Activated CD8-positive, alpha-beta T cell treated with anti-CD3 and anti-CD28 coated beads for 36 hours (primary cell): Measurements from ENCODE around the gene TLX3. TPM values are rescaled to one million over a fixed set of nuclear protein-coding genes. Genes with fewer than 3 reads are reported as not detected.

Source experiments
- ATAC-seq: fragments of 200-7000 bp; cut with Tn5 transposase; one replicate; pipeline ENCODE4 v1.10.0; 2021; ENCODE audit warnings: mild to moderate bottlenecking, moderate library complexity
- CTCF ChIA-PET: fragments of 350-600 bp; sonication (Branson Sonifier 250); formaldehyde crosslinking; loops from one replicate; lab custom pipeline; 2021; ENCODE audit warnings: antibody characterized with exemption; lab: Charles Lee
- POLR2A ChIA-PET: fragments of 350-600 bp; sonication (Branson Sonifier 250); formaldehyde crosslinking; loops from one replicate; lab custom pipeline; 2021; ENCODE audit warnings: antibody characterized with exemption; lab: Charles Lee
- DNase-seq: peaks from one replicate; pipeline ENCODE4 v3.0.0-alpha.2; 2020
- H3K27ac Mint-ChIP-seq: one replicate; pipeline ENCODE4 v1.8.0; 2021; ENCODE audit warnings: mild to moderate bottlenecking, mixed read lengths
- H3K27me3 Mint-ChIP-seq: one replicate; pipeline ENCODE4 v1.8.0; 2021; ENCODE audit warnings: mixed read lengths
- H3K36me3 Mint-ChIP-seq: one replicate; pipeline ENCODE4 v1.8.0; 2021; ENCODE audit warnings: low read depth, mixed read lengths
- H3K4me1 Mint-ChIP-seq: one replicate; pipeline ENCODE4 v1.8.0; 2021; ENCODE audit warnings: low read depth, mixed read lengths
- H3K4me3 Mint-ChIP-seq: one replicate; pipeline ENCODE4 v1.8.0; 2021; ENCODE audit warnings: mild to moderate bottlenecking, moderate library complexity, mixed read lengths
- H3K9me3 Mint-ChIP-seq: one replicate; pipeline ENCODE4 v1.8.0; 2021; ENCODE audit warnings: mixed read lengths
- CTCF ChIP-seq: fragments of 200-600 bp; IDR thresholded peaks from one replicate; pipeline ENCODE4 v1.8.0; 2022; ENCODE audit warnings: antibody characterized with exemption, mild to moderate bottlenecking
- intact Hi-C: fragments of 100-400 bp; cut with micrococcal nuclease; formaldehyde crosslinking; loops from one replicate; pipeline ENCODE4 v1.10.0; 2022
- total RNA-seq, 2 experiments: library from RNA; stranded (reverse); gene quantifications; one replicate each; pipeline ENCODE4 v1.2.3, GENCODE V29; 2021

The TLX3 gene
- total RNA-seq, 2 experiments from 2014 or later = not detected

- TF ChIP-seq CTCF = no peak
- POLR2A ChIA-PET = no interaction called here
- Mint-ChIP-seq H3K9me3 (no peaks in the 10 kb centered on the region), H3K36me3 (no peaks in the 10 kb centered on the region), H3K27me3 (peaks cover 68% of the 10 kb centered on the region), H3K4me3 (no peak overlapping the region), H3K27ac (no peak overlapping the region), H3K4me1 (peaks cover 20% of the 10 kb centered on the region)
- CTCF ChIA-PET = no interaction called here
- ATAC-seq (no peak), DNase-seq (no peak)
- intact Hi-C loops = no loop called here
These were observed 1.8 kb downstream of the TLX3 start for GRCh38 chr5:171310819-171311321.

DNA sequence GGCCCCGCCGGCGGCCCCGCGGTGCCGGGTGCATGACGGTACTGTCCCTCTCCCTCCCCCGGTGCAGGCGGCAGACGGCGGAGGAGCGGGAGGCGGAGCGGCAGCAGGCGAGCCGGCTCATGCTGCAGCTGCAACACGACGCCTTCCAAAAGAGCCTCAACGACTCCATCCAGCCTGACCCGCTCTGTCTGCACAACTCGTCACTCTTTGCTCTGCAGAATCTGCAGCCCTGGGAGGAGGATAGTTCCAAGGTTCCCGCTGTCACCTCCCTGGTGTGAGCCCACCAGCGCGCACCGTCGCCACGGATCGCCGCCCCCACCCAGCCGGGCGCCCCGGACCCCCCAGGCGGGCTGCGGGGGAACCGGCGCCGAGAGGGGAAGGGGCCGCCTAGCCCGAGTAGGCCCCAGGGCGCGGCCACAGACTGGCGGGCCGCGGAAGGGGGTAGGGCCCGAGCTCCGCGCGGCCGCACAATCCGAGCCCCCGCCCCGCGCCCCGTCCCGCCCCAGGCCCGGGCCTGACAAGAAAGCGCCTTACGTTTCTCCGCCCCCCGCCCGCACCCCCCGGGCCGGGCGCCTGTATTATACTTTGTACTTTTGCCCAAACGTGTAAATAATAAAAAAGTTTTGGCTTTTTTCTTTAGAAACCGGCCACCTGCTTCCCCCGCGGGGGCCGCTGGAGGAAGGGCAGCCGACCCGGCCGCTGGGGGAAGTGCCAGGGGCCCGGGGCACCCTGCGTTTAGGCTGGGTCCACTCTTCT is 2.5 kb downstream of the TLX3 start:
- H3K36me3 Mint-ChIP-seq = no peaks in the 10 kb centered on the region
- ATAC-seq (peak; percentile 35), DNase-seq (no peak)
- ChIA-PET CTCF (no interaction called here), POLR2A (no interaction called here)
- no peak overlapping the region for H3K27ac Mint-ChIP-seq
- intact Hi-C loops = no loop called here
- H3K27me3 Mint-ChIP-seq = peaks cover 68% of the 10 kb centered on the region
- H3K4me1 Mint-ChIP-seq = peaks cover 24% of the 10 kb centered on the region
- H3K4me3 Mint-ChIP-seq = no peak overlapping the region
- no peaks in the 10 kb centered on the region for H3K9me3 Mint-ChIP-seq
- no peak for TF ChIP-seq CTCF

DNA sequence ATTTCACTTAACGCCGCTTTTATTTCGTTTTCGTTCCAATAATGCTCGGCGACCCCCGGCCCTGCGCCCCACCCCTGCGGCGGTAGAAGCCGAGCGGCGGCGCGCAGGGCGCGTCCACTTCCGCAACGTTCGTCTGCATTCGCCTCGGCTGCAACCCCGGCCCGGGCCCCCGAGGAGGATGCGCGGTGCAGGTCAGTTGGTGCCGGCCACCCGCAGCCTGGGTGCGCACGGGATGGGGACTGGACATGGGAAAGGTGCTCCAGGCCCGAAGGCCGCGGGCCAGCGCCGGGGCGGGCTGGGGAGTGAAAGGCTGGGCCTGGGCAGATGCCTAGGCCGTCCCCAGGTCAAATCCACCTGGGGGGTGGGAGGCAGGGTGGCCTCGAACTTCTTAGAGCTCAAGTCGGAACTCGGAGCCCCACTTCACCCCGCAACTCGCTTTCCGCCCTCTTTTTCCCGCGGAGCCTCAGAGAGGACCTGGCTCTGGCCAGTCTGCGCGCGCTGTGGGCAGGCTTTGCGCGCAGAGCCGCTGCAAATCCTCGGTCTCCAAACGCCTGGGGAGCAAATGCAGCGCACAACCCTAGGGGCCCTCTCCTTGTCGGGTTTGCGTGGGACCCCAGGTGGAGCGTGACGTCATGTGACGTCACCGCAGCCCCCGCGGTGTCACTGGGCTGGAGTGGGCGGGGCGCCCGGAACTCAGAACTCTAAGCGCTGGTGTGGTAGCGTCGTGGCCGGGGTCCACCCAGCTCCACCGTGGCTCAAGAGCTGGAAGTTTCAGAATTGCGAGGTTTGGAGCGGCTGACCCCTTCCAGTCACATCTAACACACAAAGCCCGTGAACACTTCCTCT is 3.3 kb downstream of the TLX3 start:
- peaks cover 68% of the 10 kb centered on the region for H3K27me3 Mint-ChIP-seq
- peaks cover 26% of the 10 kb centered on the region for H3K4me1 Mint-ChIP-seq
- ATAC-seq = no peak
- no peak overlapping the region for H3K4me3 Mint-ChIP-seq
- no peak for TF ChIP-seq CTCF
- ChIA-PET CTCF (no interaction called here), POLR2A (no interaction called here)
- no peak overlapping the region for H3K27ac Mint-ChIP-seq
- H3K9me3 Mint-ChIP-seq = no peaks in the 10 kb centered on the region
- DNase-seq = no peak
- no peaks in the 10 kb centered on the region for H3K36me3 Mint-ChIP-seq
- intact Hi-C loops = no loop called here

GRCh38 chr5:171313481-171314206 is 4.6 kb downstream of the TLX3 start:
- DNase-seq (no peak), ATAC-seq (no peak)
- intact Hi-C loops = no loop called here
- CTCF ChIA-PET = no interaction called here
- POLR2A ChIA-PET = no interaction called here
- no peak overlapping the region for H3K27ac Mint-ChIP-seq
- H3K27me3 Mint-ChIP-seq = peaks cover 70% of the 10 kb centered on the region
- H3K4me1 Mint-ChIP-seq = peaks cover 24% of the 10 kb centered on the region
- H3K36me3 Mint-ChIP-seq = no peaks in the 10 kb centered on the region
- no peaks in the 10 kb centered on the region for H3K9me3 Mint-ChIP-seq
- TF ChIP-seq CTCF = no peak
- H3K4me3 Mint-ChIP-seq = no peak overlapping the region
